ENCODE measurements around the gene OR52E8.

The OR52E8 gene

GRCh38 chr11:5857590-5857989 is at the start of gene OR52E8:
Gene OR52E8 (minus strand): TSS chr11:5857690. CDS start chr11:5857690, 0 bp downstream.
- DNase-seq, result no peak

GRCh38 chr11:5899534-5899933 is 42.0 kb upstream of the OR52E8 start:
- no peak for DNase-seq

GRCh38 chr11:5892908-5893307 is 35.4 kb upstream of the OR52E8 start, which contains the start of gene OR52E5:
Gene OR52E5 (plus strand): TSS chr11:5893208. CDS start chr11:5900777, 7,569 bp downstream.
- no peak for DNase-seq

- DNase-seq, result no peak
Measured at GRCh38 chr11:5891216-5891800, 33.8 kb upstream of the OR52E8 start.

- no peak for DNase-seq
Measured at GRCh38 chr11:5887661-5888060, 30.2 kb upstream of the OR52E8 start.

- no peak for DNase-seq
Measured at GRCh38 chr11:5887172-5887571, 29.7 kb upstream of the OR52E8 start.

GRCh38 chr11:5881756-5882155 is 24.3 kb upstream of the OR52E8 start:
- DNase-seq, result no peak

- no peak for DNase-seq
Measured at GRCh38 chr11:5880329-5880728, 22.8 kb upstream of the OR52E8 start, which contains the start of gene OR52E4. Gene OR52E4 (plus strand): TSS chr11:5880629. CDS start chr11:5884293, 3,664 bp downstream.

GRCh38 chr11:5878564-5878963 is 21.1 kb upstream of the OR52E8 start:
- DNase-seq, result no peak

- no peak for DNase-seq
Measured at GRCh38 chr11:5865826-5866225, 8.3 kb upstream of the OR52E8 start.

GRCh38 chr11:5851002-5851401 is 6.5 kb downstream of the OR52E8 start:
- no peak for DNase-seq

GRCh38 chr11:5847711-5848110 is 9.8 kb downstream of the OR52E8 start:
- DNase-seq, result no peak

GRCh38 chr11:5846701-5847100 is 10.8 kb downstream of the OR52E8 start:
- no peak for DNase-seq

- DNase-seq, result no peak
Measured at GRCh38 chr11:5841797-5842196, 15.7 kb downstream of the OR52E8 start, which contains the start of gene OR52E6. Gene OR52E6 (minus strand): TSS chr11:5841897. CDS start chr11:5841897, 0 bp downstream.

- DNase-seq, result no peak
Measured at GRCh38 chr11:5837695-5838094, 19.8 kb downstream of the OR52E8 start.

- DNase-seq, result no peak
Measured at GRCh38 chr11:5833446-5833845, 24.0 kb downstream of the OR52E8 start.

- DNase-seq, result no peak
Measured at GRCh38 chr11:5831196-5831829, 26.2 kb downstream of the OR52E8 start.

- DNase-seq, result no peak
Measured at GRCh38 chr11:5818245-5818886, 39.1 kb downstream of the OR52E8 start.

- DNase-seq, result no peak
Measured at GRCh38 chr11:5815534-5815933, 42.0 kb downstream of the OR52E8 start.

- no peak for DNase-seq
Measured at GRCh38 chr11:5809905-5810795, 47.3 kb downstream of the OR52E8 start.

GRCh38 chr11:5809122-5809519 is 48.4 kb downstream of the OR52E8 start:
- DNase-seq, result no peak

GRCh38 chr11:5808500-5809121 is 48.9 kb downstream of the OR52E8 start, which contains the start of gene OR52N2:
Gene OR52N2 (plus strand): TSS chr11:5808924. CDS start chr11:5820336, 11,412 bp downstream.
- DNase-seq, result peak; percentile 11
